Femur (tissue), 1 donor: ENCODE results near the gene URI1.
"Not testable (repeated sequence)": the region's sequence is repeated elsewhere in the genome, so short reads cannot be mapped to it uniquely, and the experiment has no call there.

Experiments used
- DNase-seq: peaks from one replicate; pipeline ENCODE4 v3.0.0-alpha.2; 2017

Gene URI1

DNA sequence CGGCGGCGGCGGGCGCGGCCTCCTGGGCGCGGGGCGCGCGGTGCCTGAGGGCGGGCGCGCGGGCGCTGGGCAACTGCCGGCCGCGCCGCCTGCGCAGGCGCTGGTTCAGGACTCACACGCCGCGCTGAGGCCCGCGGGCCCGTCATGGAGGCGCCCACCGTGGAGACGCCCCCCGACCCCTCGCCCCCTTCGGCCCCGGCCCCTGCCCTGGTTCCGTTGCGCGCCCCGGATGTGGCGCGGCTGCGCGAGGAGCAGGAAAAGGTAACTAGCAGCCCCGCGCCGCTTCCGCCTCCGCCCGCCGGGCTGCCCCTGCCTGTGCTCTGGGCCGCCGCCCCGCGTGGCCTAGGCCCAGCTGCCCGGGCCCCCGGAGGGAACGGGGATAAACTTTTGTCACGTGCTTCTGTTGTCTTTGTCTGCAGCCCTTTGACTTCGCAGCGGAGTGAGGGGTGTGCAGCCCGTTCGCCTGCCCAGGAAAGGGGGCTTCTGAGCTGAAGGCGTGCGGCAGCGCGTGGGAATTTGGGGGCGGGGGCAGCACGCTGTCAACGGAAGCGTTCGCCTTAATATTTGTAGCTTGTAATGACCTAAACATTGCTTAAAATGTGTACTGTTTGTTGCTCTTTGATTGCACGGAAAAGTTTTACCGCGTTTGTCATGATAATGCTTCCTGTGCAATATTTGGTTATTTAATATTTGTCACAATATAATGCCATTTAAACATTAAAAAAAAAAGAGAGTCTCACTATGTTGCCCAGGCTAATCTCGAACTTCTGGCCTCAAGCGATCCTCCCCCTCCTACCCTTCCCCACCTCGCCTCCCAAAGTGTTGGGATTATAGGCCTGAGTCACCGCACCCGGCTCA lies 594 bp downstream of the URI1 start:
- peak; percentile 64 for DNase-seq

DNA sequence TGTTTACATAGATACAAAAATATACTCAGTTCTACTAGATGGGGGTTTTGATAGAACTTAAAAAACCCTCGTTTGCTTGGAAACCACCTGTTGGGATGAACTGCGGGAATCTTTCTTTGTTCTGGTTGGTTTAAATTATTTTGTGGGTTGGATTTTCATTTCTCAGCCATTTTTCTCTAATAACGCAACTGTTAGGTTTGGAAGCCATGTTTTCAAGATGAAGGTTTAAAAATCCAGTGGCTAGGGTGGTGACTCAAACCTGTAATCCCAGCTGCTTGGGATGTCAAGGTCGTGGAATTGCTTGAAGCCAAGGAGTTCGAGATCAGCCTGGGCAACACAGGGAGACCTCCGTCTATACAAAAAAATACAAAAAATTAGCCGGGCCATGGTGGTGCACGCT lies 1.6 kb downstream of the URI1 start:
- DNase-seq, result no peak

DNA sequence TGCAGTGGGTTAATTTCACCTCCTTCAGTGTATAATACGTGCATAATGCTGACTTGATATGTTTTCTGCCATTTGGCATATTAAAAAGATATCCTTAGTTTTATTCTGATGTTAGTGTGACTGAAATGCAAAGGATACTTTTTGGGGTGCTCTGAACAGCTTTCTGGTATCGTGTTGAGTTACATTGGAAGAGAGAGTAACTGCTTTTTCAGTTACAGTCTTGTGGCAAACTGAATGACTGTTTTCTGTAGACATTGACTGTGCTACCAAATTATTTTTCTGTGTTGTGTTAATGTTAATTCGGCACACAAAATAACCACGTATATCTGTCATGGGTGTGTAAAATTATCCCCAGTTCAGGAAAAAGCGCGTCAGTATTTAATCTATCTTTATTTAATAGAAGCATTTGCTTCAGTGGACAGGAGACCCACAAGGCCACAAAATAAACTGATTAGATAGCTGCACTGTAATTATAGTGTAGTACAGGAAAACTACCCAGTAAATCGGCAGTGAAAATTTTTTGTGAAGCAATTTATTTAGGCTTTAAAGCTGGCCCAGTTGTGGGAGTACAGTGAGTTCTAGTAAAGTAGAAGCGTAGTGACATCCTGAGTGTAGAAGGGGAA lies 2.5 kb downstream of the URI1 start:
- DNase-seq, result no peak

DNA sequence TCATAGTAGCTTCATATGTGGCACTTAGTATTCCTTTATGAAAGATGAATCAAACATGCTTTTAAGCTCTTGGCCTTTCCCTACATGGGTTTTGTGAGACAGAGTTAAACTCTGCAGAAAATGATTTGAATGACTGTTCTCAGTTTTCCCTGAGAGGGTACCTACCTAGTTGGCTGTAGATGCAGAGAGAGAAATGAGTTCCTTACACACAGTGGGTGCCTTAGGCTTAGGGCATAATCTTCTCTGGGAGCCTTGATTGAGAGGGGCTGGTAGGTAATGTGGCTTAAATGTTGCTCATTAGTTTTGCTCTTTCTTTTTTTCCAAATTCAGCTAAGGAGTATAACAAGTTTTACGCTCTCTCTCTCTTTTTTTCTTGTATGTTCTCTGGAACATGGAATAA lies 3.0 kb downstream of the URI1 start:
- no peak for DNase-seq

GRCh38 chr19:29945433-29945832 lies 3.4 kb downstream of the URI1 start:
- DNase-seq, result no peak

DNA sequence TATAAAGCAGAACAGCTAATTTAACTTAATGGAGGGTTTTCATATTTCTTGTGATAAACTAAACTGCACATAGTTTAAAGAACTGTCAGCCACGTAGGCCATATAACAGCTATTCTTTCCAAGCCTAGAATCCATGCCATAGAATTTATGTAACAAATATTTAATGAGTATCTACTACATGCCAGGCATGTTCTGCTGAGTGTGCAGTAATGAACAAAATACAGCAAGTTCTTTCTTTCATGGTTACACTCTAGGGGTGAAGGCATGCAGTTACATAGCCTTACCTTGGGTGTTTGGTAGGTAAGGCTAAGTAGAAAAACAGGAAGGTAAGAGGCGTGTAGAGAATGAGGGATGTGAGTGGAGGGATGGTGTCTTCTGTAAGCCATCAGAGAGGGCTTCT lies 4.6 kb downstream of the URI1 start:
- no peak for DNase-seq

GRCh38 chr19:29947871-29948270 lies 5.8 kb downstream of the URI1 start:
- no peak for DNase-seq

- not testable (repeated sequence) for DNase-seq
These were observed 6.9 kb downstream of the URI1 start for GRCh38 chr19:29948759-29949470.

- DNase-seq, result no peak
These were observed 10.1 kb downstream of the URI1 start for GRCh38 chr19:29952177-29952576.

GRCh38 chr19:29952646-29953045 lies 10.6 kb downstream of the URI1 start:
- DNase-seq, result no peak

DNA sequence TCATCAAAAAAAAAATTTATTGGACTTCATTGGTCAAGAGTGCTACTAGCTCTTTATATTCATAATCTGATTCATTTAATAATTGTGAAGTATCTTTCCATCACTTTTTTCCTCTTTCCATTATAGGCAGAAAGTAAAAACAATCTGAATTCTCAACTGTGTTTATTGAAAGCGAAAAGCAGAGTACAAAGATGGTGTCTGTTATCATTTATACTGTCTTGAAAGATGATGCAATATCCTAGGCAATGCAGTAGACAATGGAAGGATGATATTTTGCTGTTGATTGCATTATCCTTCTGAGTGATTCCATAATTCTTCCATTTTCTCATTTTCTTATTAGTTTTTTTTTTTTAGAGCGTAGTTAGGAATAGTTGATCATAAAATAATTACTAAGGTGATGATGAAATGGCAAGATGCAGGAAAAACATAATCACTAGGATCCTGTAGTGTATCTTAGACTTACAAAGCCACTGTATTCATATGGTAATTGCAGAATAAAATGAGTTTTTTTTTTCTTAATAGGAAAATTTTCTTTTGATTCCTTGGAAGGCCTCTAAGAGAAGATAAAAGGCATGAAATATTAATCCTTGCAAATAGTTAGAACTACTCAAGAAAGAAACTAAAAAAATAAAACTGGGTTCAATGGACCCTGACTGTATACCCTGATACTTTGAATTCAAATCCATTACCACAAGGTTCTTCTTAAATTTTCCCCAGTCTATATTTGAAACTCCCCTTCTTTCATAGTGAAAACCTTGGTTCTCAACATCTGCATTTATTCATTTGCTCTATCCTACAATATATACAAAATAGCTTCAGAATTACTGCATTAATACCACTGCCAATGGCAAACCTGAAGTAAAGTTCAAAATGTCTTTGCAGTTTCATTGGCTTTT lies 11.6 kb downstream of the URI1 start:
- DNase-seq, result no peak

DNA sequence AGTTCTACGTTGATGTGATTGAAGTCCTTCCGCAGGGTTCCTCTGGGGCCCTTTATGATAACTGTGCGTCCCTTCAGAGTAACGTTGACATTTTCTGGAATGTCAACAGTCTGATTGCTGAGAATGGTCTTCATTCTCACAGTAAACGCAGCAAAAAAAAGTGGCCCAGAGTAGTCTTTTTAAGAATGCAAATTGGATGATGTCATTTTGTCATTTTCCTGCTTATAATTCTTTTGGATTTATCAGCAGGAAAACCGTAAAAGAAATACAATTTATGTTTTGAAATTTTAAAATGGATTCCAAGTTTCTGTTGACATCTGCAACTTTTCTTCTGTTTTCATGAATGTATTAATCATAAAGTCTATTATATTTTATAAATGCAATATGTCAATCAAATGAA lies 14.8 kb downstream of the URI1 start:
- no peak for DNase-seq

DNA sequence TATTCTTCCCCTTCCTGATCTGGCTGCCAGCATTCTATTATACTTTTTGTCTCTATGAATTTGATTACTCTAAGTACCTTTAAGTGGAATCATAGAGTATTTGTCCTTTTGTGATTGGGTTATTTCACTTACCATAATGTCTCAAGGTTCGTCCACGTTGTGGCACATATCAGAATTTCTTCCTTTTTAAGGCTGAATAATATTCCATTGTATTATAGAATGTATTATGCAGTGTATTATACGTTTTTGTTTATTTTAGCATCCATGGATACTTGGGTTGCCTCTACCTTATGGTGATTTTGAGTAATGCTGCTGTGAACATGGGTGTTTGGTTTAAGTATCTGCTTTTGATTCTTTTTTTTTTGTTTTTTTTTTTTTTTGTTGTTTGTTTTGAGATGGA lies 19.3 kb downstream of the URI1 start:
- DNase-seq, result no peak

DNA sequence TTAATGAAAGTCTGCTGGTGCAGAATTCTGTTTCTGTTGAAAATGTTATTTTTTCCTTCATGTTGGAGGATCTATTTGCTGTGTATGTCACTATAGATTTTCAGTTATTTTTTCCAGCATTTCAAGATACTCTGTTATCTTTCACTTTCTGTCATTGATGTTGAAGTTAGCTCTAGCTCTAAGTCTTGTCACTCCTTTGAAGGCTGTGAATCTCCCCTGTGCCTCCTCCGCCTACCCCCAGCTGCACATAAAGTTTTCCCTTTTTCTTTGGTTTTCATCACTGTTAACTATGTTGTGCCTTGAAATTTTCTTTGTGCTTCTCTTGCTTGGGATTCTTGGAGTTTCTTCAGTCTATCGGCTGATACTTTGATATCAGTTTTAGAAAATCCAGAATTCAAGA lies 20.8 kb downstream of the URI1 start:
- DNase-seq, result no peak

GRCh38 chr19:29963576-29963975 lies 21.5 kb downstream of the URI1 start:
- no peak for DNase-seq

DNA sequence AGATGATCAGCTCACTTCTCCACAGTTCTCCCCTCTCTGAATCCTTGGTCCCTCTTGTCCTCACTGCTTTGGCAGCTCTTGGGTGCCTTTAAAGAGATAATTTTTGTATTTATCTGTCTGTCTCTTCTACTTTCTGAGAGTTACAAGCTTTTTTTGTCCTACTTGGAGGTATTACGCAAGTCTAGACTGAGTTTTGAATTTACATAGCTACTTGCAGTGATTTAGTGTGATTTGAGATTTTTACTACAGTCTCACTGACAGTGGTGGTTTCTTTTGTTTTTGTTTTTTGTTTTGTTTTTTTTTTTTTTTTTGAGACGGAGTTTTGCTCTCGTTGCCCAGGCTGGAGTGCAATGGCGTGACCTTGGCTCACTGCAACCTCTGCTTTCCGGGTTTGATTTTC lies 22.1 kb downstream of the URI1 start:
- no peak for DNase-seq

DNA sequence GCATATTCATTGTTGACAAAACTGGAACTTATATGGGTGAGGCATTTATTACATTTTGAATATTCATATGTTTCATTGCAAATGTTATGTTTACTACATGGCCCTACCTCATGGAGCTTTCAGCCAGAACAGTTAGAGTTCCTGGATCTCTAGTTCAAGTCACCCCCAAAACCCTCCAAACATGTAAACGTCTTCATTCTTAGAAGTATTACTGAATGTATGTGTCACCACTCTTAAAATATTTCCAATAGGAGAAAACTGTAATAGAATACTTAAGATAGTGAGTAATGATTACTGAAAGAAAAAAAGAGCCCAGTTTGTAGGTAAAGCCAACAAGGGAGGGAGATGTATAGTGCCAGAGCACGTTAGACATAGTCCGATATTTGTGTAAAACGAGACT lies 23.5 kb downstream of the URI1 start:
- DNase-seq, result no peak

- not testable (repeated sequence) for DNase-seq
These were observed 24.1 kb downstream of the URI1 start for GRCh38 chr19:29966142-29966541.

GRCh38 chr19:29966588-29967249 lies 24.7 kb downstream of the URI1 start:
- DNase-seq, result no peak

DNA sequence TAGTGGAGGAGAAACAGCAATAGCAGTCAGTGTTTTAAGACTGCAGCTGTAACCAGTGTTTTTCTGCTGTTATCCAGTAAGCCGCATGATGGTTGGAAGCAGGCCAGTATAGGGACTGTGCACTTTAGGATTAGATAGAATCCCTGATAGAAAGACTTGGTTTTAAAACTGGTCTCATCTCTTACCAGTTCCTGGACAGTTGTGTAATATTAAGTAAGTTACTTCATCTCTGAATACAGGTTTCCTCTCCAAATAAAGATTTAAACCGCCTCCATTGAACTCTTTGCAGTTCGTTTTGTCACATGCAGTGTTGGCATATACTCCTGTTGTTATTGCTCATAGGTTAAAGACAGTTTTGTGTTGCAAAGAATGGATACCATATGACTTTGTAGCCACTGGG lies 25.6 kb downstream of the URI1 start:
- DNase-seq, result peak; percentile 26

GRCh38 chr19:29969891-29970290 lies 27.9 kb downstream of the URI1 start:
- DNase-seq, result no peak

GRCh38 chr19:29971002-29971401 lies 29.0 kb downstream of the URI1 start:
- DNase-seq, result no peak
